Astrocyte (in vitro differentiated cells and primary cell): ENCODE results near the gene DIP2A. TPM values are rescaled to one million over a fixed set of nuclear protein-coding genes. Genes with fewer than 3 reads are reported as not detected.

Experiments
- DNase-seq: peaks from one replicate; pipeline ENCODE4 v3.0.0-alpha.2; 2010; ENCODE audit warnings: low read depth
- FAIRE-seq: peaks from 2 replicates; lab custom pipeline; 2011; peaks lifted over from hg19 to GRCh38; lab: Jason Lieb, UNC
- H2AFZ ChIP-seq: 2 replicates; pipeline ENCODE4 v1.6.0; 2012; ENCODE audit warnings: low read depth, low read length, inconsistent platforms
- H3K27ac ChIP-seq: 2 replicates; pipeline ENCODE4 v1.5.1; 2011; ENCODE audit warnings: low read depth, low read length, inconsistent platforms
- H3K27me3 ChIP-seq: 2 replicates; pipeline ENCODE4 v1.6.0; 2011; ENCODE audit warnings: low read length, inconsistent platforms; ENCODE audit not compliant: insufficient read depth
- H3K36me3 ChIP-seq: 2 replicates; pipeline ENCODE4 v1.5.1; 2011; ENCODE audit warnings: low read length, inconsistent platforms; ENCODE audit not compliant: insufficient read depth
- H3K4me1 ChIP-seq: 2 replicates; pipeline ENCODE4 v1.5.1; 2011; ENCODE audit warnings: low read length, inconsistent platforms; ENCODE audit not compliant: insufficient read depth
- H3K4me2 ChIP-seq: 2 replicates; pipeline ENCODE4 v1.6.0; 2012; ENCODE audit warnings: low read length, inconsistent platforms
- H3K4me3 ChIP-seq: 2 replicates; pipeline ENCODE4 v1.5.1; 2011; ENCODE audit warnings: low read depth, mild to moderate bottlenecking, low read length, inconsistent platforms; ENCODE audit not compliant: insufficient read depth
- H3K79me2 ChIP-seq: 2 replicates; pipeline ENCODE4 v1.6.0; 2012; ENCODE audit warnings: mild to moderate bottlenecking, low read length, inconsistent platforms; ENCODE audit not compliant: insufficient read depth
- H3K9ac ChIP-seq: 2 replicates; pipeline ENCODE4 v1.6.0; 2012; ENCODE audit warnings: mild to moderate bottlenecking, low read length, inconsistent platforms
- H3K9me3 ChIP-seq: 2 replicates; pipeline ENCODE4 v1.5.1; 2012; ENCODE audit warnings: low read depth, mild to moderate bottlenecking, low read length, inconsistent platforms; ENCODE audit not compliant: insufficient read depth
- H4K20me1 ChIP-seq: 2 replicates; pipeline ENCODE4 v1.6.0; 2012; ENCODE audit warnings: low read length, inconsistent platforms; ENCODE audit not compliant: insufficient read depth
- H3K27ac Mint-ChIP-seq: one replicate; pipeline ENCODE4 v1.8.0; 2021; ENCODE audit warnings: mild to moderate bottlenecking, mixed read lengths; ENCODE audit not compliant: unreplicated experiment
- H3K27me3 Mint-ChIP-seq: one replicate; pipeline ENCODE4 v1.8.0; 2021; ENCODE audit warnings: low read depth, mixed read lengths; ENCODE audit not compliant: unreplicated experiment
- H3K36me3 Mint-ChIP-seq: one replicate; pipeline ENCODE4 v1.8.0; 2021; ENCODE audit warnings: low read depth, mixed read lengths; ENCODE audit not compliant: unreplicated experiment
- H3K4me1 Mint-ChIP-seq: one replicate; pipeline ENCODE4 v1.8.0; 2021; ENCODE audit warnings: low read depth, mixed read lengths; ENCODE audit not compliant: unreplicated experiment
- H3K4me3 Mint-ChIP-seq: one replicate; pipeline ENCODE4 v1.8.0; 2021; ENCODE audit warnings: mild to moderate bottlenecking, moderate library complexity, mixed read lengths; ENCODE audit not compliant: unreplicated experiment
- H3K9me3 Mint-ChIP-seq: one replicate; pipeline ENCODE4 v1.8.0; 2021; ENCODE audit warnings: mild to moderate bottlenecking, mixed read lengths; ENCODE audit not compliant: unreplicated experiment
- CTCF ChIP-seq: IDR thresholded peaks from 2 replicates; pipeline ENCODE4 v1.5.1; 2011; ENCODE audit warnings: low read depth, mild to moderate bottlenecking, inconsistent platforms, low read length, moderate library complexity; ENCODE audit not compliant: insufficient read depth
- EZH2 ChIP-seq: IDR thresholded peaks from 2 replicates; pipeline ENCODE4 v1.6.1; 2012; ENCODE audit warnings: mild to moderate bottlenecking, low read length, inconsistent platforms; ENCODE audit not compliant: insufficient read depth
- total RNA-seq: library from RNA; stranded (reverse); gene quantifications from 2 replicates; pipeline ENCODE4 v1.2.1, GENCODE V29; 2021

The DIP2A gene
- total RNA-seq, 1 donor from 2014 or later, result 35.4 TPM

- peaks cover 3% of the 10 kb centered on the region for H3K36me3 Mint-ChIP-seq
- no peaks in the 10 kb centered on the region for H3K27me3 Mint-ChIP-seq
- TF ChIP-seq EZH2, result no peak
- TF ChIP-seq CTCF, result no peak
- Histone ChIP-seq H3K36me3 (no peaks in the 10 kb centered on the region), H4K20me1 (no peaks in the 10 kb centered on the region), H3K9ac (no peak overlapping the region), H3K27me3 (peaks cover 3% of the 10 kb centered on the region), H3K4me2 (no peak overlapping the region), H3K4me1 (no peaks in the 10 kb centered on the region), H3K4me3 (no peak overlapping the region), H3K79me2 (no peaks in the 10 kb centered on the region), H2AFZ (no peak overlapping the region), H3K27ac (no peak overlapping the region), H3K9me3 (no peaks in the 10 kb centered on the region)
- no peak overlapping the region for H3K4me3 Mint-ChIP-seq
- no peak overlapping the region for H3K27ac Mint-ChIP-seq
- no peaks in the 10 kb centered on the region for H3K9me3 Mint-ChIP-seq
- FAIRE-seq (no peak), DNase-seq (no peak)
- H3K4me1 Mint-ChIP-seq, result peaks cover 2% of the 10 kb centered on the region
Measured at GRCh38 chr21:46607636-46608035, 148.9 kb downstream of the DIP2A start.

- no peak overlapping the region for H3K4me3 Mint-ChIP-seq
- Histone ChIP-seq H3K4me2 (no peak overlapping the region), H3K4me1 (no peaks in the 10 kb centered on the region), H3K9ac (no peak overlapping the region), H3K4me3 (no peak overlapping the region), H3K27ac (no peak overlapping the region), H4K20me1 (no peaks in the 10 kb centered on the region), H3K9me3 (no peaks in the 10 kb centered on the region), H3K36me3 (no peaks in the 10 kb centered on the region), H2AFZ (no peak overlapping the region), H3K27me3 (peaks cover 3% of the 10 kb centered on the region), H3K79me2 (no peaks in the 10 kb centered on the region)
- H3K9me3 Mint-ChIP-seq, result no peaks in the 10 kb centered on the region
- FAIRE-seq, result no peak
- H3K4me1 Mint-ChIP-seq, result no peaks in the 10 kb centered on the region
- no peaks in the 10 kb centered on the region for H3K27me3 Mint-ChIP-seq
- no peak for DNase-seq
- TF ChIP-seq EZH2 (no peak), CTCF (no peak)
- no peak overlapping the region for H3K27ac Mint-ChIP-seq
- H3K36me3 Mint-ChIP-seq, result peaks cover 3% of the 10 kb centered on the region
Measured at GRCh38 chr21:46608672-46609111, 150.0 kb downstream of the DIP2A start.

- H3K27ac Mint-ChIP-seq, result no peak overlapping the region
- H3K9me3 Mint-ChIP-seq, result peaks cover 2% of the 10 kb centered on the region
Measured at GRCh38 chr21:46610018-46610701, 151.5 kb downstream of the DIP2A start.

More at GRCh38 chr21:46610018-46610701, 151.5 kb downstream of the DIP2A start:
- H3K9me3 ChIP-seq, result no peaks in the 10 kb centered on the region
- no peak overlapping the region for H3K27ac ChIP-seq
- no peak for TF ChIP-seq EZH2
- no peak for TF ChIP-seq CTCF
- peaks cover 3% of the 10 kb centered on the region for H3K27me3 ChIP-seq
- Mint-ChIP-seq H3K4me3 (no peak overlapping the region), H3K27me3 (no peaks in the 10 kb centered on the region), H3K36me3 (peaks cover 3% of the 10 kb centered on the region), H3K4me1 (no peaks in the 10 kb centered on the region)
- no peak overlapping the region for H3K4me3 ChIP-seq
- no peak for DNase-seq
- H3K4me1 ChIP-seq, result no peaks in the 10 kb centered on the region
- no peak overlapping the region for H3K4me2 ChIP-seq
- H3K36me3 ChIP-seq, result no peaks in the 10 kb centered on the region
- H3K9ac ChIP-seq, result no peak overlapping the region
- H4K20me1 ChIP-seq, result no peaks in the 10 kb centered on the region
- no peak for FAIRE-seq
- no peak overlapping the region for H2AFZ ChIP-seq
- no peaks in the 10 kb centered on the region for H3K79me2 ChIP-seq
